CD4-positive, alpha-beta T cell treated with Interleukin-6 for 4 hours (primary cell): Measurements from ENCODE around the gene IL17RB.

ENCODE experiments used
- DNase-seq: peaks from one replicate; pipeline ENCODE4 v3.0.0-alpha.2; 2020; ENCODE audit warnings: mixed read lengths

Gene IL17RB

DNA sequence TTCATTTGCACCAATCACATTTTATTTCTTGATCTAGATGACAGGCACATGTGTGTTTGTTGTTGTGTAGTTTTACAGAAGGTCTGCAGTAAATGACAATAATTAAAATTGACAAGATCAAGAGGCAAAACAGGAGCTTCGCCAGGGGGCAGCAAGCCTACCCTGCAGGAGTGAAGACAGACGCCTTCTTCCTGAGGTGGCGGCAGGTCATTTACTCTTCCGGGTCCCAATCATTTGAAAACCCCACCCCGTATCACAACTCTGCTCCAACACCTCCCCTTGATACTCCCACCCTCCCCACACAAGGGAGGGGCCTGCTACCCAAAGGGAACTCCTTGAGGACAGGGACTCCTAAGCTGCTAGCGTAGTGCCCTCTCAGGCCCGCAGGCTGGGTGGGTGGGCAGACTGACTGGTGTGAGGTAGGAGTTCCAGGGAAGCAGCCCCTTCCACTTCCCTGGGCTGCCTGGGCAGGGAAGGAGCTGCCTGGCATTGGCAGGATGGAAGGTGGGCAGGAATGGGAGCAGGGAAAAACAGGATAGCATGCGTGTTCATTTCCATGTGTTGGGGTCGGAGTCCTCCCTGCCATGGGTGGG is 13.2 kb upstream of the IL17RB start:
- DNase-seq = no peak

DNA sequence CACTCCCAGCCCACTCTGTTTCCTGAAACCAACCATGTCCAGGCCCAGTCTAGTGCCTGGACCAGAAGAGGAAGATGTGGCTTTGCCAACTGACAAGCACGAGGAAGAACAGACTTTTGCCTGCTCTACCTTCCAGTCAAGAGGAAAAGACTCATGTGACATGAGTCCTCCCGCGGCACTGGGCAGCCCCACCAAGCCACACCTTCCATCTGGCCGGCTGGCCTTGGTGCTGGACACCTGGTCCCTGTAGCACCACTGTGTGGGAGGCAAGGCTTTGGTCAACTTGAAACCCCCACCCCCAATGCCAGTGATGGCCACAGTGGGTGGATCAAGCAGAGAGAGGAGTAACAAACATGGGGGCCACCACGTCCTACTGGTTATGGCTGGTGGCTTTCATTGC is 12.7 kb upstream of the IL17RB start:
- no peak for DNase-seq

DNA sequence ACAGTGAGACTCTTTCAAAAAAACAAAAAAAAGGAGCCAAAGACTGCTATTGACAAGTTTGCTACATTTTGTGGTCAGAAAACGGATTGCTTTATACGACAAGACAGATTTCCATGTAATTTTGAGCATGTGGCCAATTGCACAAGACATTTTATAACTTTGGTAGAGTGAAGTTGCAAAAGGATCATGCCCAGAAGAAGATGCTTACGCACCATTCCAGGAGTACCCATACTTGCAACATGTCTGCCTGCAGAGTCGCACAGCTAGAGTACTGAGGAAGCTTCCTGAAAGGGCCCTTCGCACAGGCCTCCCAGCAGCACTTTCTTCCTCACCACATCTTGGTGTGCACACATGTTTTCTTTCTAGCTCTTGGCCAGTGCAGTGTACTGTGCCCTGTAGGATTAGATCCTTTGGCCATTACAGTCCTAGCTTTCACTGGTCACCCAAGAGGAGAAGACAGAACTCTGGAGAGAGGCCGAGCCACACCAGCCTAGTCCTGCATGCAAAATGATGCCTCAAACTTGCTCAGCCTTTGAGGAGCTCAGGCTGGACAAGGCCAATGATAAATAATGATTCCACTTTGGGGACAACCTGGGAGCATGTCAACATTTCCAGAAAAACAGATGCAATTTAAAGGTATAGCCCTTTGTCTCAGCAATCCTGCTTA is 11.8 kb upstream of the IL17RB start:
- DNase-seq = no peak

DNA sequence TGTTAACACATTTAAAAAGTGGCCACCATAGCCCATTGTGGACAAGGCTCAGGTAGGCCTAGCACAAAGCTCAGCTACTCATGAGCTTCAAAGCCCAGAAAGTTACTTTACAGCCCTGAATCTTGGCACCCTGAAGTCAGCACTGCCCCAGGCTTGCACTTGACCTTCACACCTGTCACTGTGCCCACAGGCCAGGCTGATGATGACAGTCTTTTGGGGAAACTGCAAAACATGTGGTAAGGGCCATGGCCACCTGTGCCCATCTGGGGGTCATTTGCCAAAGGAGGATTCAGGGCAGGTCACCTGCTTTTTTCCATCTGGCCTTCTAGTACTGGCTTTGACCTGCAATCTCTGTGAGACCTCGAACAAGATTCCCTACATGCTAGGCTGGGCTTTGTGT is 11.1 kb upstream of the IL17RB start:
- no peak for DNase-seq

DNA sequence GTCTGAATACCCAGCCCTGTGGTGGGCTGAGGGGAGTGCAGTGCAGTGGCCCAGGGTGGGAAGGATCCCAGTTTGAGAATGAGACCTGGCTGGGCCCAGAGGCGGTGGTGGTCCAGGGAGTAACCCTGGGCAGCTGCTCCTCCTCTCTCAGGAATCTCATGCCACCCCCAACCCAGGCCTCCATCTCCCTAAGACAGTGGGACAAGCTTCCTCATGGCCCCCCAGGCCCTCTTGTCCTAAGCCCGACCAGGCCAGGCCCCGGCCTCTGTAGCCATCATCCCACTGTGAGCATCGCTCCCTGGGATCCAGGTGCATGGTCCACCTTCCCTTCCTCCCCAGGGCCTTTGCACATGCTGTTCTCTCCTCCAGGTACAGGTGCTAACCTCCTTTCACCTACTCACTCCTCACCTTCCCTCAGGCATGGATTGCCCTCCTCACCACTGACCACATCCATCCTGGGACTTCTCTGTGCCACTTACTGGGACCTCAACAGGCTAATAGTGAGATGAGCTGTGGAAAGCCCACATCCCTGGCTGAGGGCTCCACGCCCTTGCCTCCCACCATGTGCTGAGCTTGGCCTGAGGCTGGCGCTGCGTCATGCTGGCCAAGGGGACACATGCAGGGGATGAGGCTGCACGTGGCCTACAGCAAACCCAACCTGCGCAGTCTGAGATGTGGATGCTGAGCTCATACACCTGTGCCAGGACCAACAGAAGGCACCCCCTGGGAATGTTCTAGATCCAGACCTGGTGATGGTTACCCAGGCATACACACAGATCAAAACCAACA is 10.1 kb upstream of the IL17RB start:
- DNase-seq = no peak

DNA sequence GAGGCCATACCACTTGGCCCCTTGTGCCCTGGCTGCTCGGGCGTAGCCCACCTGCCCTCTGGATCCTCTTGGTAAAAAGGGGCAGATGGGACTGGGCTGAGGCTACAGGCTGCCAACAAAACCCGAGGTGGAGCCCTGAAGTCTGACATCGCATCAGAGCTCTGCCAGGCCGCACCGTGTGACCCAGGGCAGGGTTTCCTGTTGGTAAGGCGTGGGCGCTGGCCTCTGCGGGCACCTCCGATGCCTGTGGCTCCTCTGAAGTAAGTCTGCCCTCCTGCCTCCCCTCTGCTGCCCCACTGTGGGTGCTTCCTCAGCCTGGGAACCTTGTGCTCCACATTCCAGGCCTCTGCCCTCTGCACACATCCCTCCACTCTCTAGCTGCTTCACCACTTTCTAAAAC is 9.0 kb upstream of the IL17RB start:
- DNase-seq = no peak

DNA sequence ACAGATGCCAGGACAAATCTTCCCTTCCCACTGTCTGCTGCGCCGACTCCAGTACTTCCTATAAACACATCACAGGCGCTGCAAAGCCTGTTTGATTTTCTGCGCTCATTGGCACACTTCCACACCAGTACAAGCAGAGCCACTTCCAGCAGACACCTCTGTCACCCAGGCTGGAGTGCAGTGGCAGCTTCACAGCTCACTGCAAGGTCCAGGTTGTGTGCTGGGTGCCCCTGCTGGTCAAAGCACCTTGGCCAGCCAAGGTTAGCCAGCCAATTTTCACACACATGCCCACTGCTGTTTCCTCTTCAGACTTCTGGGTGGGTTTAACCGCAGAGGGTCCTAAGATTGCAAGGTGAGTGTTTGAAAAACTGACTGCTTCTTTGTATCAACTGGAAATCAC is 5.1 kb upstream of the IL17RB start:
- DNase-seq = no peak

DNA sequence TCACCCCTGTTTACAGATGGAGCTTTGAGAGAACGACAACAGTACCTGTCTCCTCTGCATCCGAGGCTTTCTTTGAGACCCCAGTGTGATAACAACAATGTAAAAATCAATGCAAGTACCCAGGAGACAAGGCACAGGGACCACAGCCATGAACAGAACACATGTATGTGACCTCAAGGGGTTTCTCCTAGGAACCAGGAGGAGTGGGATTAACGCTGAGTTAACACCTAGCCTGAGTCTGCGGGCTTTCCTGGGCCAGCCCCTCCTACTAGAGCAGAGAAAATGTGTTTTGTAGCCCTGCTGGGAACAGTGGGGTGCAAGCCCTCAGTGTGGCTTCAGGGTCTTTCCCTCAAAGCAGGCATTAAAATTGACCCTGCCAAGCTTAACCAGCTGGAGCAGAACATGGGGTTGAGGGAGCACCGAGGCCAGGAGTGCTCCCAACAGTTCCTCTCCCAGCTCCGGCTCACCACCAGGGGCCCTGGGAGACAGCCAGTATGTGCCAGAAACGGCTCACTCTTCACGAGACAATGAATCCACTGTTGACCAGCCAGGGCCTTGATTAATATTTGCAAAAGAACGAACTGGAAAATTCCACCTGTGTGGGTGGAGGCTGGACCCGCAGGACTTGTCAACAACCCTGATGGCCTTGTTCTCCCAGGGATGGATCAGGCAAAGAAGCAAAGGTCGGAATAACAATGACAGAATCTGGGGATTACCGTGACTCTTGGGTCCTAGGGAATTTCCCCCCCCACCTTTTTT is 3.8 kb upstream of the IL17RB start:
- DNase-seq = no peak

DNA sequence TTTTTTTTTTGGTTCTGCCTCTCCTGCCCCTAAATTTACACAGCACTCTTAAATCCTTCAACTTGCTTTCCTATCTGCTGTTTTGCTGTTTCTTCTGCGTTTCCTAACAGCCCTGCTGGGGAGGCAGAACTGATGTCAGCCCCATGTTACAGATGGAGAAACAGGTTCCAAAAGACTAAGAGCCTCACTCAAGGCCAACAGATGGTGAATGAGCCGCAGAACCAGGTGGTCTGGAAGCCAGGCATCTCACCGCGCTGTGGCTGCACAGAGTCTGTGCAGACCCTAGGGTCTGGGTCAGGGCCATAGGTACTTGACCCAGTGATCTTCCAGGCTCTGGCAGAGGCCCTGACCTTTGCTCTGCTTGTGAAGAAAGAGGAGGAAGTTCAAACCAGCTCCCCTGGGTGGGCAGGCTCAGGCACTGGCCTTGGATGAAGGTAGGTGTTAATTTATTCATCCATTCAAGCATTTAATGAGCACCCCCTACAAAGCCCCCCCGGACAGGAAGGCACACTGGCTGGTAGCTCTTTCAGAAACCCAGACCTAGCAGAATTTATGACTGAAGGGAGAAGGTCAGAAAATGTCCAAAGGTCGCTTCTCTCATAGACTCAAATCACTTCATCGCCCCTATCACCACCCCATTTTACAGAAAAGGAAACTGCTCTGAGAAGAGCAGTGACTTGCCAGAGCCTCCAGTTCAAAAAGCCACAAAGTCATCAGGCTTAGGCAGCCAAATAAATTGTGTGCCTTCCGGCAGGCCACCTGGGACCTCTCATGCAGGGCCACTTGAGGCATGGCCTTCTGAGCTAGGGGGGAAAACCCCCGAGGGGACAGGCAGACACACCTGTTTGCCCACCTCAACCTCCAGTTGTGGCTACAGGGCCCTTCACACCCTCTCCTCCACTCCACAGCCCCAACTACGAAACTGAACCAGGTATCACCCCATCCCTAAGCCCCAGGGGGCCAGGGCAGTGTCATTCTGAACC is 2.9 kb upstream of the IL17RB start:
- DNase-seq = no peak

DNA sequence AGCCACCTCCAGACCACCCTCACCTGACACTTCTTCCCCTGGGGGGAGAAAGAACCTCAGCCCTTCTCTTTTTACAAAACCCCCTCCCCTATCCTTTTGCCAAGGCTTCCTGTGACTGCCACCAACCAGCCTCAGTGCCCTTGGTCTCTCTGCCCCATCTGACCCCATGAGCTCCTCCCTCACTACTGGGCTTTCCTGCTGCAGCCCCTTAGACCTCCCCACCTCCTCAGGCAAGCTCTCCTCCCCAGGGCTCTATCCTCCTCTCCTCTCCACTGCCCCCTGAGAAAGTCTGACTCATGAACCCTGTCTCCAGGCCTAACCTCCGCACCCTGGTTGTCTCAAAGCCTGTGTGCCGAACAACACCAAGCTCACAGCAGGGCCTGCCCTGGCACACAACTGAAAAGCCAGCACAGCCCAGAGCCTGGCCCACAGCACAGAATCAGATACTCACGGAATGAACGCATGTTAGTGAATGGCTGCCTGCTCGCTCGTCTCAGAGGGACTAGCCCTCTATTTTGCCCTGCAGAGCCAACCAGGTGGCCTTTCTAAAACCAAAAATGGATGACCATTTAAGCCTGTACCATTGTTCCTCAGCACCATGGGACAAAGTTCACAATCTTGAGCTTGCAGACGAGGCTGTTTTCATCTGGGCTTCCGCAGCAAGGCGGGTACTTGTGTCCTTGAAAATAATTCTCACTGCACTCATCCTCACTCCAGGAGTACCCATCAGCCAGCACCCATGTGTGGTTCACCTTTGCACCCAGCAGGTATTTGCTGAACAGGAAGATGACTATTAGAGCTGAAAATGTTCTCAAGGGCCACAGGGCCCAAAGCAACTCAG is 1.9 kb upstream of the IL17RB start:
- DNase-seq = no peak

DNA sequence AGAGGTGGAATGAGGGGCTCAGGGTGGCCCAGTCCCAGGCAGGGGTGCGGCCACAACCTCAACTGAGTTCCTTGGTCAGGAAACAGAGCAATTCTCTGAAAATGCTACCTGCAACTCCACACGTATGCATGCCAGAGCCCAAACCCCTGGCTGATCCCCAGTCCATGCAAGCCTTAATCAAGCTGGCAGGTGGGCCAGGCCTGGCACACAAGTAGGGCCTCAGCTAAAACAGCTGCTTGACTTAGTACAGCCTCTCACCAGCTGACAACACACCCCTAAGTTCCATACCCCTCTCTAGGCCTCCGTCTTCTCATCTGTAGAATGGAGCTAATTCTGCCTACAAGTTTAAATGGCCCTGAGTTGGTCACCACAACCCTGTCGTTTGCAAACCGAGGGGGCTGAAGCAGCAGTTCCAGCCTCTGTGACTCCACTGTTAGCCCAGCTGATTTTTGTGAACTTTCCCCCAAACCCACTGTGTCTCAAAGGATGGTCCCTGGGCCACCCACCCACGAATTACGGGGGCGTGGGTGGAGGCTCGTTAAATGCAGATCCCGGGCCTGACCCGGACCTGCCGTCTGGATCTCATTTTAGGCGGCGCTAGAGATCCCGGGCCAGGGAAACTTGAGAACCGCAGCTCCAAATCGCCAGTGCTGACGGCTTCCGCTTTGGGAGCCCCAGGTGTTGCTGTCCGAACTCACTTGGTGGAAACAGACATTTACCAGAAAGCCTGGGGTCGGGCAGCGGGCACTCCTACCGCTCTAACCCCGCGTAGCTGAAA is 1.1 kb upstream of the IL17RB start:
- no peak for DNase-seq

DNA sequence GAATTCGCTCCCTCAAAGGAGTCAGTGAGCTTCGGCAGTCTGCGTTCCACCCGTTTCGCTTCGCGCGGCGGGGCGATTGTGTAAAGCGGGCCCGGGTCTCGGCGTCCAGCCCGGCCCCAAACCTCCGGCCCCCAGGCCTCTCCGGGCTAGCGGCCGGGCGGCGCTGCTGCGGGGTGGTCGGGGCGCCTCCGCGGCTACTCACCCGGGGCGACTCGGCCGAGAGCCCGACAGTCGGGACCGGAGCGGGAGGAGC is 561 bp upstream of the IL17RB start:
- no peak for DNase-seq

DNA sequence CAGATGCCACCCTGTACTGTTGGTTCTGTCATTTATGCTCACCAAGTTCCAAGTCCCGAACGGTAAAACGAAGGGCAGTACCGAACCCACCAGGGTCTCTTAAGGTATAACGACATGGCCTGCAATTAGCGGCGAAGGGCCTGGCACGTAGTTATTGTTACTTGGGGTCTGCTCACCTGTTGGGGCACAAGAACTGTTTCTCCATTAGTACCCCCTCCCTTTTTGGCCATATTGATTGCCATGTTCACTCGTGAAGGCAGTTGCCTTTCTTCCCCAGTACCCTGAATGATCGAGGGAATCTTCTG is 435 bp downstream of the IL17RB start:
- DNase-seq = no peak

DNA sequence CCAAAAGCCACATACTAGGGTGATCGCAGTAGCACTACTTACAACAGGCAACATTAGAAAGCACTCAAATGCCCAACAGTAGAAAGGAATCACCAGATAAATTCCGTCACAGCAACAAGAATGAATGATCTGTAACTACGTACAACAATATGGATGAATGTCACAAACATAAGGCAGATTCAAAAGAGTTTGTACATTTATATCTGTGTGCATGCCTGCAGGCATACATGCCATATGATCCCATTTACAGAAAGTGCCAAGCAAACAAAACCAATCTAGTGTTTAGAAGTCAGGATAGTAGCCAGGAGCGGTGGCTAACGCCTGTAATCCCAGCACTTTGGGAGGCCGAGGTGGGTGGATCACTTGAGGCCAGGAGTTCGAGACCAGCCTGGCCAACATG is 3.5 kb downstream of the IL17RB start:
- no peak for DNase-seq

DNA sequence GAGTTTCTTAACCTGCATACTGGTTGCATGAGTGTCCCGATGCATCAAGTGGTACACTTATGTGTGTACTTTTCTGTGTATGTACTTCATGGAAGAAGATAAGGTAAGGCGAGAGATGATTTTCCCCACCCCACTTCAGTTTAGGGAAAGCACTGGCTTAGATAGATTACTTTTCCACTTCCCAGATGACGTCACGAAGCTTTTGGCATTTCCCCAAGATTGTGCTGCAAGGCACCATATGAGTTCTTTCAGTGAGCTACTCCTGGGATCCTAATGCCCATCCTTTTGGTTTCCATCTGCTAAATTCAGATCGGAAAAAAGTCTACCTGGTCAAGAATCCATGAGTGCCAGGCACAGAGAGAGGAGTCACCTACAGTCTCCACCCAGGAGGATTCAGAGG is 4.5 kb downstream of the IL17RB start:
- DNase-seq = no peak

DNA sequence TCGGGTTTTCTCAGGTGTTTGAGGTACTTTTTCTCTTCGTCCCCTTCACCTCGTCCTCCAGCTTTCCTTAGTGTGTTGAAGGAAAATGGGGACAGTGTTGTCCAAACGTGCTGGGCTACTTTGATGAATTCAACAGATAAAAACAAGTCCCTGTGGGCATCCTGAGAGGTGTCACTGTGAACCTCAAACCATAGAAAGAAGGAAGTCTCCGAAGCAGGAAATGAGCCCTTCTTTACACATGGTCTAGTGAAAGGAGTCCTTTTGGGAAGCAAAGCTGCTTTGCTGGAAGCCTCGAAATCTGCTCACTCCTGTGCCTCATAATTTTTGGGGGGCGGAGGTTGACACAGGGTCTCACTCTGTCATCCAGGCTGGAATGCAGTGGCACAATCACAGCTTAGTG is 10.6 kb downstream of the IL17RB start:
- DNase-seq = no peak

DNA sequence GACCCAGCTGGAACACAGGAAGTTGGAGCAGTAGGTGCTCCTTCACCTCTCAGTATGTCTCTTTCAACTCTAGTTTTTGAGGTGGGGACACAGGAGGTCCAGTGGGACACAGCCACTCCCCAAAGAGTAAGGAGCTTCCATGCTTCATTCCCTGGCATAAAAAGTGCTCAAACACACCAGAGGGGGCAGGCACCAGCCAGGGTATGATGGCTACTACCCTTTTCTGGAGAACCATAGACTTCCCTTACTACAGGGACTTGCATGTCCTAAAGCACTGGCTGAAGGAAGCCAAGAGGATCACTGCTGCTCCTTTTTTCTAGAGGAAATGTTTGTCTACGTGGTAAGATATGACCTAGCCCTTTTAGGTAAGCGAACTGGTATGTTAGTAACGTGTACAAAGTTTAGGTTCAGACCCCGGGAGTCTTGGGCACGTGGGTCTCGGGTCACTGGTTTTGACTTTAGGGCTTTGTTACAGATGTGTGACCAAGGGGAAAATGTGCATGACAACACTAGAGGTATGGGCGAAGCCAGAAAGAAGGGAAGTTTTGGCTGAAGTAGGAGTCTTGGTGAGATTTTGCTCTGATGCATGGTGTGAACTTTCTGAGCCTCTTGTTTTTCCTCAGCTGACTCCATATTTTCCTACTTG is 11.9 kb downstream of the IL17RB start:
- no peak for DNase-seq

DNA sequence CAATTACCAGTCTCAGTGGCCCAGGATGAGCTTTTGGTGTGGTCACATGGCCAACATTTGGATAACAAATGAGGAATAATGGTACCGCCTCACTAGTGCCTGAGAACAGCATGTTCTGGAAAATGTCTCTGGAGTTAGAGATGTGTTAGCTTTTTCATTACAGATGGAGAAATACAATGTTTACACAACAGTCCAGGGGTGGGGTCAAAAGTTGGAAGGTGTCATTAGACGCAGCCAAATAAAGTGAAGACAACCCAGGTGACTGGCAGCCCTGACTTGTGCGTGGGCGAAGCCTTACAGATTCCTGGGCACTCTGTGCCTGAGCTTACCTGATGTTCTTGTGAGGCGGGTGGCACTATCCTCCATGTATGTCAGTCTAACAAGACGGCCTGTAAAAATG is 12.8 kb downstream of the IL17RB start:
- no peak for DNase-seq

DNA sequence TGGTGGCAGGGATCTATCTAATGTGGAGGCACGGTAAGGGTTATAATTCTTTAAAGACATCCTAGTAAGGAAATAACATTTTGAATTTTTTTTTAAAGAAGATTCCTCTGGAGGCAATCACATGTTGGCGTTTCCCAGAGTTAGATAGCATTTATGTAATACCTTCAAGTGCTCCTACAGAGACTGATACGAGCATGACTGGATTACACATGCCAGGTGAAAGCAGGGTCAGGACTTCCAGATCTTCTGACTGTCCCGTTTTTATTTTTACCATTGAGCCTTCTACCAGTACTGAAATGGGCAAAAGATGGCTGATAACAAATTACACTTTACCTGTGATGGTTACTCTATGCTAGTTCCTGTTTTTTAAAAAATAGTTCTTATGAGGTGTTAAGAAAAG is 13.8 kb downstream of the IL17RB start:
- no peak for DNase-seq

DNA sequence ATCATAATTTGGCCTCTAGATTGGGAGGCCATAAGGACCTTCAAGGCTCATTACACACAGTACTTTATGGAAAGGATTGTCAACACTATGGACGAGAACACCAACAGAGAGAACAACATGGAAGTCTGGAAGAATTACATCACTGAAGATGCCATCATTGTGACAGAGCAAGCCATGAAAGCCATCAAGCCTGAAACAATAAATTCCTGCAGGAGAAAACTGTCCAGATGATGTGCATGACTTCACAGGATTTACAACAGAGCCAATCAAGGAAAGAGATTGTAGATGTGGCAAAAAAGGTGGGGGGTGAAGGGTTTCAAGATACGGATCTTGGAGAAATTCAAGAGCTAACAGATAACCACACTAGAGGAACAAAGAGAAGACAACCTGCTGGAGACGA is 15.9 kb downstream of the IL17RB start:
- DNase-seq = no peak

DNA sequence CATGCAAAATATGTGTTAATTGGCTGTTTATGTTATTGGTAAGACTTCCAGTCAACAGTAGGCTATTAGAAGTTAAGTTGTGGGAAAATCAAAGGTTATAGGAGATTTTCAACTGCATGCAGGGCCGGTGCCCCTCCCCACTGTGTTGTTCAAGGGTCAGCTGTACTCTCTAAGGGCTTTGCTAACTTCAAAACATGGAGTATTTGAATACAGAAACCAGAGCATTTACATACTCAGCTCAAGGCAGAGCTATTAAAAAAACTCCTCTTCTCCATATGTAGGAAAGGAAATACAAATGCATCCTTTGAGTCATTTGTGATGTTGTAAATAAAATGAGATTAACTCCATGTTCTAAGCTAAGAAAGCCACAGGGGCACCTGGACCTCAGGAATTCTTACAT is 16.8 kb downstream of the IL17RB start:
- DNase-seq = no peak
